Keratinocyte (primary cell): Measurements from ENCODE around the gene TWIST1. TPM values are rescaled to one million over a fixed set of nuclear protein-coding genes. Genes with fewer than 3 reads are reported as not detected.
A peak's percentile ranks its signal among the peaks of the same experiment; 100 is the strongest.

ENCODE experiments used
- DNase-seq: peaks from one replicate; pipeline ENCODE4 v3.0.0-alpha.2; 2011; ENCODE audit warnings: low read depth, missing footprints, low spot score
- FAIRE-seq: peaks from 2 replicates; lab custom pipeline; 2011; peaks lifted over from hg19 to GRCh38; lab: Jason Lieb, UNC
- H2AFZ ChIP-seq: 2 replicates; pipeline ENCODE4 v1.6.0; 2012; ENCODE audit warnings: low read length, control low read depth, inconsistent platforms; ENCODE audit not compliant: control insufficient read depth
- H3K27ac ChIP-seq: 2 replicates; pipeline ENCODE4 v1.5.1; 2011; ENCODE audit warnings: low read length; ENCODE audit not compliant: control insufficient read depth, insufficient read depth
- H3K27me3 ChIP-seq: 3 replicates; pipeline ENCODE4 v1.6.0; 2011; ENCODE audit warnings: low read length; ENCODE audit not compliant: control insufficient read depth, insufficient read depth; ENCODE audit errors: extremely low read depth
- H3K36me3 ChIP-seq, 2 experiments: 2 replicates in 1 of 2; 3 replicates in 1 of 2; pipeline ENCODE4 v1.5.1; 2011; ENCODE audit warnings: low read length in 2 of 2, mild to moderate bottlenecking in 1 of 2; ENCODE audit not compliant: control insufficient read depth in 2 of 2, insufficient read depth in 2 of 2; ENCODE audit errors: extremely low read depth in 1 of 2
- H3K4me1 ChIP-seq: 3 replicates; pipeline ENCODE4 v1.5.1; 2011; ENCODE audit warnings: low read length; ENCODE audit not compliant: control insufficient read depth, insufficient read depth; ENCODE audit errors: extremely low read depth
- H3K4me2 ChIP-seq: 3 replicates; pipeline ENCODE4 v1.6.0; 2011; ENCODE audit warnings: low read depth, low read length; ENCODE audit not compliant: control insufficient read depth, insufficient read depth; ENCODE audit errors: extremely low read depth
- H3K4me3 ChIP-seq, 3 experiments: fragments of 200-600 bp in 1 of 3; sonication (generic) in 1 of 3; 2 replicates in 2 of 3; 3 replicates in 1 of 3; pipeline ENCODE4 v1.5.1; 2011 to 2016; ENCODE audit warnings: low read length in 3 of 3, mild to moderate bottlenecking in 3 of 3, control low read depth in 2 of 3, inconsistent platforms in 1 of 3, low read depth in 1 of 3, mixed read lengths in 1 of 3, mixed run types in 1 of 3, moderate library complexity in 1 of 3; ENCODE audit not compliant: control insufficient read depth in 2 of 3, insufficient read depth in 2 of 3; ENCODE audit errors: extremely low read depth in 1 of 3
- H3K79me2 ChIP-seq: 2 replicates; pipeline ENCODE4 v1.6.0; 2012; ENCODE audit warnings: low read length; ENCODE audit not compliant: control insufficient read depth, insufficient read depth
- H3K9ac ChIP-seq: 3 replicates; pipeline ENCODE4 v1.6.0; 2011; ENCODE audit warnings: low read length; ENCODE audit not compliant: control insufficient read depth, insufficient read depth; ENCODE audit errors: extremely low read depth
- H3K9me1 ChIP-seq: 3 replicates; pipeline ENCODE4 v1.6.0; 2011; ENCODE audit warnings: low read length; ENCODE audit not compliant: control insufficient read depth, insufficient read depth; ENCODE audit errors: extremely low read depth
- H3K9me3 ChIP-seq: 2 replicates; pipeline ENCODE4 v1.5.1; 2012; ENCODE audit warnings: low read depth, low read length; ENCODE audit not compliant: control insufficient read depth
- H4K20me1 ChIP-seq: 3 replicates; pipeline ENCODE4 v1.6.0; 2011; ENCODE audit warnings: low read length; ENCODE audit not compliant: control insufficient read depth, insufficient read depth; ENCODE audit errors: extremely low read depth
- EZH2 ChIP-seq: IDR thresholded peaks from one replicate; pipeline ENCODE4 v1.6.1; 2012; ENCODE audit warnings: inconsistent platforms, mild to moderate bottlenecking, low read length, moderate library complexity
- dilution Hi-C: fragments of 300-500 bp; cut with MboI; formaldehyde crosslinking; loops from one replicate; pipeline ENCODE4 v1.7.0; 2020; ENCODE audit warnings: low sequenced_read_pairs; ENCODE audit not compliant: extremely low pct_ligation_motif_present
- polyA plus RNA-seq, 5 experiments: library from polyadenylated mRNA; depleted of rRNA in 3 of 5; stranded (reverse) in 3 of 5; stranded (forward) in 1 of 5; unstranded in 1 of 5; fragments of >200 nt; gene quantifications; 1 replicate in 1 of 5; 2 replicates in 3 of 5; 3 replicates in 1 of 5; pipeline versions ENCODE4 v1.2.1 to v1.2.3, GENCODE V29; 2011 to 2012; ENCODE audit warnings: missing spikeins in 2 of 5, low read depth in 1 of 5, low replicate concordance in 1 of 5
- TF ChIP-seq, protein P1 (sequence below), 3 experiments: IDR thresholded peaks in 1 of 3; conservative IDR thresholded peaks in 1 of 3; optimal IDR thresholded peaks in 1 of 3; 2 replicates in 2 of 3; 3 replicates in 1 of 3; pipeline versions ENCODE3 to v1.5.1; 2011; ENCODE audit warnings: low read length in 3 of 3, mild to moderate bottlenecking in 3 of 3, moderate library complexity in 2 of 3, control low read depth in 1 of 3, inconsistent platforms in 1 of 3; ENCODE audit not compliant: insufficient read depth in 2 of 3; ENCODE audit errors: extremely low read depth in 1 of 3

TWIST1 gene
- polyA plus RNA-seq, 1 donor (not counting 4 experiments of a cell fraction or from before 2014, with no cell fraction given): 1.5 TPM

DNA sequence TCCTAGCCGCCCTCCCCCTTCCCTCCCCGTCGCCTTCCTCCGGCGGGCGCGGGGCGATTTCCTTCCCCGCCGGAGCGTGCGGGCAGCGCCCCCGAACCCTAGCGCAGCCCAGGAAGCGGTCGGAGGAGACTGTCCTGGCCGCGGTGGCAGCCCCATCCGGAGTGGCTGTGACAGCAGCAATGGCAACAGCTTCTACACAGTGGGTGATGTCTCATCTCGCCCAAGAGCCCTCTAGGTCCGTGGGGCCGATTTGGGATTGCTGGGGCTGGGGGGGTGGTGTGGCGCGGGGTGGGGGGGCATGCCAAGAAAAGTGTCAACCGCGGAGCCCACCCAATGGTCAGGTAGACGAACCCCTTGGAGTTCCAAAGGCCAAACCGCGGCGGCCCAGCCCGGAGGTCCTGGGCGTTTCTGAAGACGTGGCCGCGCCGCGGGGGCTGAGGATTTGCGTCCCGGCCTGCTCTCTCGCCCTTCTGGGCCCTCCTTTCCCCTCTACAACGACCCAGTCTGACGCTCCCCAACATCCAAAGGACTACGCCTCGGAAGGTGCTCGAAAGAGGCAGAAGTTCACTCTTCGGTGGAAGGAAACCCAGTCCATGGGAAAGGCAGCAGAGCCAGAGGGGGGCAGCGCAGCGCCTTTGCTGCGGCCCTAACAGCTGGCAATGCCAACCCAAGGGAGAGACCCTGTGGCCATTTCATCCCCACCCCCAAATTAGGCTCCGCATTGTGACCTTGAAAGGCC is 603 bp upstream of the TWIST1 start:
- Histone ChIP-seq H3K27ac (no peak overlapping the region), H3K9me3 (no peaks in the 10 kb centered on the region), H4K20me1 (no peaks in the 10 kb centered on the region), H3K27me3 (peaks cover 44% of the 10 kb centered on the region), H2AFZ (peak overlapping the region; percentile 18), H3K36me3 (no peaks in the 10 kb centered on the region), H3K4me3 (peak overlapping the region; percentile 34 to 65 (median 61)), H3K4me2 (peak overlapping the region; percentile 69), H3K4me1 (peaks cover 5% of the 10 kb centered on the region), H3K9ac (no peak overlapping the region), H3K9me1 (no peaks in the 10 kb centered on the region), H3K79me2 (no peaks in the 10 kb centered on the region)
- DNase-seq: no peak
- no peak for FAIRE-seq
- dilution Hi-C loops: no loop called here
- TF ChIP-seq EZH2: peak; percentile 58
- TF ChIP-seq, protein P1, sequence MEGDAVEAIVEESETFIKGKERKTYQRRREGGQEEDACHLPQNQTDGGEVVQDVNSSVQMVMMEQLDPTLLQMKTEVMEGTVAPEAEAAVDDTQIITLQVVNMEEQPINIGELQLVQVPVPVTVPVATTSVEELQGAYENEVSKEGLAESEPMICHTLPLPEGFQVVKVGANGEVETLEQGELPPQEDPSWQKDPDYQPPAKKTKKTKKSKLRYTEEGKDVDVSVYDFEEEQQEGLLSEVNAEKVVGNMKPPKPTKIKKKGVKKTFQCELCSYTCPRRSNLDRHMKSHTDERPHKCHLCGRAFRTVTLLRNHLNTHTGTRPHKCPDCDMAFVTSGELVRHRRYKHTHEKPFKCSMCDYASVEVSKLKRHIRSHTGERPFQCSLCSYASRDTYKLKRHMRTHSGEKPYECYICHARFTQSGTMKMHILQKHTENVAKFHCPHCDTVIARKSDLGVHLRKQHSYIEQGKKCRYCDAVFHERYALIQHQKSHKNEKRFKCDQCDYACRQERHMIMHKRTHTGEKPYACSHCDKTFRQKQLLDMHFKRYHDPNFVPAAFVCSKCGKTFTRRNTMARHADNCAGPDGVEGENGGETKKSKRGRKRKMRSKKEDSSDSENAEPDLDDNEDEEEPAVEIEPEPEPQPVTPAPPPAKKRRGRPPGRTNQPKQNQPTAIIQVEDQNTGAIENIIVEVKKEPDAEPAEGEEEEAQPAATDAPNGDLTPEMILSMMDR (optimal IDR thresholded peaks at IDR 0.05 in 1 of 3, IDR thresholded peaks at IDR 0.05 in 1 of 3, conservative IDR thresholded peaks at IDR 0.05 in 1 of 3; ENCODE audit: extremely low read depth in 1 of 3, insufficient read depth in 2 of 3, low read length in 3 of 3): peak in 1 of 3 experiments; percentile 12

DNA sequence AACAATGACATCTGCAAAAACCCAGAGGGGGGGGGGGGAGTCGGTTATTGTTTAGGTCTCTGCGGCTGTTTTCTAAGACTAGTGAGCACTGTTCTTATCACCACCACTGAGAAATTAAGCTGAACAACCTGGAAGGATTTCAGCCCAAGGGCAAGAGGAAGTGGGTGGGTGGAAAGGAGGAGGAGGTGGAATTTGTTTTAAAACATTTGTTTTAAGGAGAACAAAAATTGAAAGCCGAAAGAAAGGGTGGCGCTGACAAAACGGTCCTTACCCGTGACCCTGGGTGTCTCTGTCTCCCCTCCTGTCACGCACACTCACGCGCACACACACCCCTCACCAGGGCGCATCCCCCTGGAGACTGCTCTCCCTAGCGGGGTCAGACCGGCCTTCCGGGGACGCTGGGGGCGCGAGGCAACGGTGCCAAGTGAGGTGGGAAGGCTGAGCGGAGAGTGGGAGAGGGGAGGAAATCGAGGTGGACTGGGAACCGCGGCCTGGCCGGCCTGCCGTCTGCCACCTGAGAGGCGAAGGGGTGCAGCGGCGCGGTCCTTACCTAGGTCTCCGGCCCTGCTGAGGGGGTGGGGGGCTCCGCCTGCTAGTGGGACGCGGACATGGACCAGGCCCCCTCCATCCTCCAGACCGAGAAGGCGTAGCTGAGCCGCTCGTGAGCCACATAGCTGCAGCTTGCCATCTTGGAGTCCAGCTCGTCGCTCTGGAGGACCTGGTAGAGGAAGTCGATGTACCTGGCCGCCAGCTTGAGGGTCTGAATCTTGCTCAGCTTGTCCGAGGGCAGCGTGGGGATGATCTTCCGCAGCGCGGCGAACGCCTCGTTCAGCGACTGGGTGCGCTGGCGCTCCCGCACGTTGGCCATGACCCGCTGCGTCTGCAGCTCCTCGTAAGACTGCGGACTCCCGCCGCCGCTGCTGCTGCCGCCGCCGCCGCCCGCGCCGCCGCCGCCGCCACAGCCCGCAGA is 1.0 kb downstream of the TWIST1 start:
- peaks cover 51% of the 10 kb centered on the region for H3K27me3 ChIP-seq

More for the DNA sequence above, 1.0 kb downstream of the TWIST1 start:
- Histone ChIP-seq H3K4me1 (peaks cover 5% of the 10 kb centered on the region), H3K9me3 (no peaks in the 10 kb centered on the region), H2AFZ (peak overlapping the region; percentile 97), H3K9ac (peak overlapping the region; percentile 46), H3K79me2 (no peaks in the 10 kb centered on the region), H4K20me1 (no peaks in the 10 kb centered on the region), H3K4me2 (peak overlapping the region; percentile 88), H3K36me3 (no peaks in the 10 kb centered on the region), H3K4me3 (peak overlapping the region; percentile 47 to 77 (median 75)), H3K9me1 (no peaks in the 10 kb centered on the region), H3K27ac (no peak overlapping the region)
- FAIRE-seq (no peak), DNase-seq (no peak)
- dilution Hi-C loops: no loop called here
- TF ChIP-seq EZH2: peak; percentile 70
- TF ChIP-seq, protein P1 (optimal IDR thresholded peaks at IDR 0.05 in 1 of 3, IDR thresholded peaks at IDR 0.05 in 1 of 3, conservative IDR thresholded peaks at IDR 0.05 in 1 of 3; ENCODE audit: extremely low read depth in 1 of 3, insufficient read depth in 2 of 3, low read length in 3 of 3): no peak
